Aorta (tissue), 5 donors: ENCODE results near the gene SLC7A6. TPM values are rescaled to one million over a fixed set of nuclear protein-coding genes. Genes with fewer than 3 reads are reported as not detected.
A peak's percentile ranks its signal among the peaks of the same experiment; 100 is the strongest.

Experiments
- ATAC-seq: fragments of 200-7000 bp; cut with Tn5 transposase; one replicate; pipeline ENCODE4 v1.9.1; 2022; ENCODE audit warnings: moderate library complexity; ENCODE audit not compliant: low FRiP score
- DNase-seq, 2 donors: peaks; one replicate each; pipeline ENCODE4 v3.0.0-alpha.2; 2020
- H3K27ac ChIP-seq, 2 donors: one replicate each; pipeline ENCODE4 v1.5.1; 2013; ENCODE audit warnings: low read length in 2 of 2, mild to moderate bottlenecking in 2 of 2, moderate library complexity in 2 of 2, control low read depth in 1 of 2, inconsistent platforms in 1 of 2, low read depth in 1 of 2
- H3K27me3 ChIP-seq, 2 donors: one replicate each; pipeline ENCODE4 v1.6.1; 2013; ENCODE audit warnings: control low read depth in 1 of 2, low read length in 1 of 2, mild to moderate bottlenecking in 1 of 2, moderate library complexity in 1 of 2; ENCODE audit not compliant: insufficient read depth in 2 of 2, control insufficient read depth in 1 of 2
- H3K36me3 ChIP-seq, 2 donors: one replicate each; pipeline ENCODE4 v1.6.1; 2013; ENCODE audit warnings: control low read depth in 1 of 2, low read length in 1 of 2, mild to moderate bottlenecking in 1 of 2; ENCODE audit not compliant: insufficient read depth in 2 of 2, control insufficient read depth in 1 of 2
- H3K4me1 ChIP-seq, 2 donors: one replicate each; pipeline ENCODE4 v1.6.1; 2013; ENCODE audit warnings: low read length in 2 of 2, control low read depth in 1 of 2, mild to moderate bottlenecking in 1 of 2, moderate library complexity in 1 of 2; ENCODE audit not compliant: insufficient read depth in 2 of 2, control insufficient read depth in 1 of 2
- H3K4me3 ChIP-seq, 2 donors: one replicate each; pipeline ENCODE4 v1.5.1; 2013; ENCODE audit warnings: low read length in 2 of 2, control low read depth in 1 of 2, mild to moderate bottlenecking in 1 of 2
- H3K9me3 ChIP-seq: one replicate; pipeline ENCODE4 v1.6.1; 2013; ENCODE audit warnings: mild to moderate bottlenecking, low read length; ENCODE audit not compliant: control insufficient read depth
- WGBS, 2 donors: extraction: QIAGEN DNeasy Blood & Tissue Kit; methylation state at CpG; one replicate each; pipeline ENCODE4 v1.1.7; 2013; 5-methylcytosine and 5-hydroxymethylcytosine counted together
- intact Hi-C, 2 donors: fragments of 100-400 bp; cut with DNase I; formaldehyde crosslinking; loops; one replicate each; pipeline versions ENCODE4 v1.14.2 to v1.15.0; 2022
- polyA plus RNA-seq, 2 donors: library from polyadenylated mRNA; stranded (reverse); fragments of 200-250 nt; gene quantifications; one replicate each; pipeline ENCODE4 v1.2.3, GENCODE V29; 2013
- total RNA-seq, 2 donors: library from RNA; stranded (reverse); fragmentation: NEBNext Ultra II Directional; extraction: Animal tissue kit (Norgen Biotek cat#: 25700); gene quantifications; one replicate each; pipeline ENCODE4 v1.2.1, GENCODE V29; 2021
- donor health status: healthy with polysubstance abuse.
- donor health status: Bipolar disorder and iron deficiency.
- donor health status: DM: no; HTN: no; CAD: no.
- donor health status: DM: no; HTN: no; CAD: no.
- donor health status: DM: yes; HTN: yes; CAD: no.

The SLC7A6 gene
- total and polyA plus RNA-seq, 4 donors: 2.4 to 52.4 (median 29.9) TPM

GRCh38 chr16:68281368-68282063, 17.2 kb downstream of the SLC7A6 start:
- H3K4me3 ChIP-seq: no peak overlapping the region
- DNase-seq: no peak
- no peaks in the 10 kb centered on the region for H3K27me3 ChIP-seq
- intact Hi-C loops: no loop called here
- peaks cover 3 to 4% of the 10 kb centered on the region in 2 donors for H3K36me3 ChIP-seq
- 91 to 94% methylated on average over 4 of the region's 4 CpGs for WGBS, 2 donors
- H3K27ac ChIP-seq: no peak overlapping the region
- no peak for ATAC-seq
- H3K9me3 ChIP-seq: no peaks in the 10 kb centered on the region
- no peaks in the 10 kb centered on the region for H3K4me1 ChIP-seq

- no peaks in the 10 kb centered on the region for H3K9me3 ChIP-seq
- H3K4me1 ChIP-seq: no peaks in the 10 kb centered on the region
- ATAC-seq: no peak
- H3K36me3 ChIP-seq: peaks cover 3 to 4% of the 10 kb centered on the region in 2 donors
- intact Hi-C loops: no loop called here
- DNase-seq: no peak
- H3K27ac ChIP-seq: no peak overlapping the region
- WGBS, 2 donors: 75 to 85% methylated on average over 4 of the region's 4 CpGs
- no peak overlapping the region for H3K4me3 ChIP-seq
- H3K27me3 ChIP-seq: no peaks in the 10 kb centered on the region
Measured at GRCh38 chr16:68282064-68282452, 17.7 kb downstream of the SLC7A6 start.

- 68 to 71% methylated on average over 5 of the region's 5 CpGs for WGBS, 2 donors
- no peak for ATAC-seq
Measured at GRCh38 chr16:68283346-68283745, 19.0 kb downstream of the SLC7A6 start.

GRCh38 chr16:68283801-68284598, 19.7 kb downstream of the SLC7A6 start:
- WGBS, 2 donors: 58 to 64% methylated on average over 9 of the region's 9 CpGs

More at GRCh38 chr16:68283346-68283745, 19.0 kb downstream of the SLC7A6 start:
- Histone ChIP-seq H3K4me1 (peaks cover 0 to 3% of the 10 kb centered on the region in 2 donors), H3K9me3 (no peaks in the 10 kb centered on the region), H3K4me3 (no peak overlapping the region), H3K36me3 (peaks cover 3 to 4% of the 10 kb centered on the region in 2 donors), H3K27ac (no peak overlapping the region), H3K27me3 (no peaks in the 10 kb centered on the region)
- DNase-seq: no peak
- intact Hi-C loops: no loop called here

GRCh38 chr16:68284847-68285246, 20.5 kb downstream of the SLC7A6 start:
- Histone ChIP-seq H3K9me3 (no peaks in the 10 kb centered on the region), H3K4me3 (no peak overlapping the region), H3K36me3 (peaks cover 3 to 4% of the 10 kb centered on the region in 2 donors), H3K4me1 (peaks cover 0 to 3% of the 10 kb centered on the region in 2 donors), H3K27ac (no peak overlapping the region), H3K27me3 (no peaks in the 10 kb centered on the region)
- WGBS, 2 donors: 82 to 91% methylated on average over 4 to 5 of the region's 5 CpGs
- ATAC-seq (no peak), DNase-seq (no peak)
- intact Hi-C loops: no loop called here

More at GRCh38 chr16:68283801-68284598, 19.7 kb downstream of the SLC7A6 start:
- Histone ChIP-seq H3K27me3 (no peaks in the 10 kb centered on the region), H3K4me1 (peaks cover 0 to 3% of the 10 kb centered on the region in 2 donors), H3K9me3 (no peaks in the 10 kb centered on the region), H3K4me3 (no peak overlapping the region), H3K36me3 (peaks cover 3 to 4% of the 10 kb centered on the region in 2 donors), H3K27ac (no peak overlapping the region)
- ATAC-seq (peak; percentile 53), DNase-seq (no peak)
- intact Hi-C loops: no loop called here

- Histone ChIP-seq H3K36me3 (peaks cover 3 to 6% of the 10 kb centered on the region in 2 donors), H3K4me1 (peaks cover 0 to 3% of the 10 kb centered on the region in 2 donors)
Measured at GRCh38 chr16:68285683-68286082, 21.4 kb downstream of the SLC7A6 start.

GRCh38 chr16:68286153-68287074, 22.1 kb downstream of the SLC7A6 start:
- no peaks in the 10 kb centered on the region for H3K27me3 ChIP-seq
- H3K9me3 ChIP-seq: no peaks in the 10 kb centered on the region
- 85% methylated on average over 12 of the region's 12 CpGs for WGBS, 2 donors
- DNase-seq (no peak), ATAC-seq (no peak)
- intact Hi-C loops: no loop called here
- no peak overlapping the region for H3K27ac ChIP-seq
- H3K36me3 ChIP-seq: peaks cover 3 to 8% of the 10 kb centered on the region in 2 donors
- H3K4me3 ChIP-seq: no peak overlapping the region
- peaks cover 0 to 3% of the 10 kb centered on the region in 2 donors for H3K4me1 ChIP-seq

More at GRCh38 chr16:68285683-68286082, 21.4 kb downstream of the SLC7A6 start:
- H3K27me3 ChIP-seq: no peaks in the 10 kb centered on the region
- DNase-seq: no peak
- 90 to 95% methylated on average over 3 of the region's 3 CpGs for WGBS, 2 donors
- no peak overlapping the region for H3K4me3 ChIP-seq
- intact Hi-C loops: no loop called here
- H3K27ac ChIP-seq: no peak overlapping the region
- no peaks in the 10 kb centered on the region for H3K9me3 ChIP-seq
- ATAC-seq: no peak
